Stimulated activated CD8-positive, alpha-beta memory T cell treated with anti-CD3 and anti-CD28 coated beads, Interleukin-4, amount 100 ng/mL, for 1 hour (primary cell): Measurements from ENCODE around the gene SPATS1.
"Not testable (repeated sequence)": the region's sequence is repeated elsewhere in the genome, so short reads cannot be mapped to it uniquely, and the experiment has no call there.

Source experiments
- DNase-seq, 2 donors: peaks; one replicate each; pipeline ENCODE4 v3.0.0-alpha.2; 2020; ENCODE audit warnings: low read depth in 2 of 2, low spot score in 1 of 2

Gene SPATS1

DNA sequence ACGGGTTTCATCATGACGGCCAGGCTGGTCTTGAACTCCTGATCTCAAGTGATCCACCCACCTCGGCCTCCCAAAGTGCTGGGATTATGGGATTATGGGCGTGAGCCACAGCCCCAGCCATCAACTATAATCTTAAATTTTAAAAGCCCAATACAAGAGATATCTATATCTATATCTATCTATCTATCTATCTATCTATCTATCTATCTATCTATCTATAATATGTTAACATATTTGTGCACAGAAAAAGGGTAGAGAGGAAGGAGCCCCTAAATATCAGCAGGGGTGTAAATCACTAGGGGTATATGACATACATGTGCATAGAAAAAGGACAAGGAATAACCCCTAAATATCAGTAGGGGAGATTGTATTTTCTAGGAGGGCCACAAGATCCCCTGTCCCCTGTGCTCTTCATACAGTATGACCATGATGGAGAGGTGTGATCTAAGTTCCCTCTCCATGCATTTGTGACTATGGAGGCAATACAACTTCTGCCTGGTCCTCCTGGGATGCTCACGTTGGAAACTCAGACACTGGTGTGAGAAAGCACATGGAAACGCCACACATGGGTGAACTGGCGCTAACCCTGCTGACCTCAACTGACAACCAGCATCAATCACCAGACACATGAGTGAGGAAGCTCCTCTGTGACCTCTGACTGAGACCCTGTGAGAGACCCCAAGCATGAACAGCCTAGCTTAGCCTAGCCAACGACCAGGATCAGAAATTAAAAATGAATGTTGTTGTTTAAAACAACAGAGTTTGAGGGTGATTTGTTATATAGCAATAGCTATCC lies 1.2 kb upstream of the SPATS1 start:
- no peak for DNase-seq

DNA sequence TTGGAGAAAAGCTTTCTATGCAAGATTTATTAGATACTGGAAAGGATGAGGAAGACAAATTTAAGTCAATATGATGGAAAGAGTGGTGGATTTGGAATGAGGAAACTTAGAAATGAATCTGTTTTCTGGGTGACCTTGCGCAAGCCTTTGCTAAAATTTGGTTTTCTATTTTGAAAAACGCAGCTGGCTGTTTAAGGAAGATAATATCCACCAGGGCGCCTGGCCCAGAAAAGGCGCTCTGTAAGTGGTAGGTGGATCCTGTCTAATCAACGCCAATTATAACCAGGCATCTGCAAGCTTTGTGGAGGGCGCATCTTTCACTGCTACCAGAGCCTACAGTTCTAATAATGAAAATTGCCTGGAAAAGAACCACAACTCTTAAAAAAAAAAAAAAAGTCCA lies 398 bp upstream of the SPATS1 start:
- no peak for DNase-seq

- not testable (repeated sequence) for DNase-seq
Measured at GRCh38 chr6:44346818-44347217, 4.4 kb downstream of the SPATS1 start.

GRCh38 chr6:44349904-44350649 lies 7.6 kb downstream of the SPATS1 start:
- DNase-seq: no peak

- DNase-seq: not testable (repeated sequence)
Measured at GRCh38 chr6:44350650-44350994, 8.2 kb downstream of the SPATS1 start.

- DNase-seq: no peak
Measured at GRCh38 chr6:44352259-44352658, 9.8 kb downstream of the SPATS1 start.

DNA sequence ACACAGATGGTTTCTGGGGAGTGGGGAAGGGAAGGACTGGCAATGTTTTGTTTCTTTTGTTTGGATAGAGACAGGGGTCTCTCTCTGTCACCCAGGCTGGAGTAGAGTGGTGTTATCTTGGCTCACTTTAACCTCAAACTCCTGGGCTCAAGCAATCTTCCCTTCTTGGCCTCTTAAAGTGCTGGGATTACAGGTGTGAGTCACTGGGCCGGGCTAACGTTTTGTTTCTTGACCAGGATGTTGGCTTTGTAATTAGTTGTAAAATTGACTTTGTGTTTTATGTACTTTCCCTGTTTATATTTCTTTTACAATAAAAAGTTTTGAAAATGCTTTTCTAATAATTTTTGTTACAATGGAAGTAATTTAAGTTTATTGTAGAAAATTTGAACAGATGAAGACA lies 10.9 kb downstream of the SPATS1 start:
- DNase-seq: no peak

DNA sequence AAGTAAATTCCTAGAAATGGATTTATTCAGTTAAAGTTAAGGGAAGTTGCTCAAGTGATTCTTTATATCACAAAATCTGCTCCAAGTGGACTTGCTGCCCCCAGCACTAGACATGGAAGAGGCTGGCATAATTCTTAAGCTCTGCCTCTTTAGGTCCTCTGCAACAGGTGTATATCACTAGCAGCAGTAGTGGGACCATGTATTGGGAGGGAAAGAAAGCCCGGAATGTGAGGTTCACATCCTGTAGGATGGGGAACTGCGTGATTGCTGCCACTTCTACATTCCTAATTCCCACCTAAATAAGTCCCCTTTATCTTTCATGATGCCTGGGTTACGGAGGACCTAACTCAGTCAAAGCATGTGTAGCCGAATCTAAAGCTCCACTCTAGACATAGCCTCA lies 13.2 kb downstream of the SPATS1 start:
- no peak for DNase-seq

DNA sequence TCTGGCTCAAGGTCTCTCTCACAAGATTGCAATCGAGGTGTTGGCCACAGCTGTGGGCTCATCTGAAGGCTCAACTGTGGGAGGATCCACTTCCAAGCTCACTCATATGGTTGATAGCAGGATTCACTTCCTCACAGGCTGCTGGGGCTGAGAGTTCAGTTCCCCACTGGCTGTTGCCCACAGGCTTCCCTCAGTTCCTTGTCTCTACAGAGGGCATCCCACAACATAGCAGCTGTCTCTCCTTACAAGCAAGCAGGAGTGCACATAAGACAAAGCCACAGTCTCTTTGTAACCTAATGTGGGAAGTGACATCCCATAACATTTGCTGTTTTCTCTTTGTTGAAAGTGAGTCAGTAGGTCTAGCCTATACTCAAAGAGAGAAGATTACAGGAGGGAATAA lies 14.0 kb downstream of the SPATS1 start:
- DNase-seq: no peak

DNA sequence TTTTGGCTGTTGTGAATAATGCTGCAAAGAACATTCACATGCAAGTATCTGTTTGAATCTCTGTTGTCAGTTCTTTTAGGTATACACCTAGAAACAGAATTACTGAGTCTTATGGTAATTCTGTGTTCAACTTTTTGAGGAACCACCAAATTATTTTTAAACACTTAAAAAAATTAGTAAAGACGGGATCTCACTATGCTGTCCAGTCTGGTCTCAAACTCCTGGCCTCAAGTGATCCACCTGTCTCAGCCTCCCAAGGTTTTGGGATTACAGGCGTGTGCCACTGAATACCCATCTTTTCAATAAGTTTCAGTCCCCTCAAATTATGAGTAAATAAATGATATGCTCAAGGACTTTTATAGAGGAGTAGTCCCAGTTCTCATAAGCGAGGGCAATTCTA lies 17.5 kb downstream of the SPATS1 start:
- no peak for DNase-seq

- DNase-seq: no peak
Measured at GRCh38 chr6:44361947-44362346, 19.5 kb downstream of the SPATS1 start.

GRCh38 chr6:44363377-44363926 lies 21.0 kb downstream of the SPATS1 start:
- no peak for DNase-seq

DNA sequence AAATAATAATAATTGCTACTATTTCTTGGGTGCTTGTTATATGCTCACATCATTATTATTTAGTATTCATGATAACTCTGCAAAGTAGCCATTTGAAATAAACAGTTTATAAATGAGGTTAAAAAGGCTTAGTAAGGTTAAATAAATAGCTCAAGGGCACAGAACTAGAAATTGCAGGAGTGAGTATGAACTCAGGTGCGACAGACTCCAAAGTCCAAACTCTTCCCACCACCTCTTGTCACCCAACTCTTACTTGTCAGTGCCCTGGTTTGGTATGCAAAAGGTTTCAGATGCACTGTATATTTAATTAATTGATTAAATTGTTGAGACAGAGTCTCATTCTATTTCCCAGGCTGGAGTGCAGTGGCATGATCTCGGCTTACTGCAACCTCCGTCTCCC lies 24.3 kb downstream of the SPATS1 start:
- no peak for DNase-seq

DNA sequence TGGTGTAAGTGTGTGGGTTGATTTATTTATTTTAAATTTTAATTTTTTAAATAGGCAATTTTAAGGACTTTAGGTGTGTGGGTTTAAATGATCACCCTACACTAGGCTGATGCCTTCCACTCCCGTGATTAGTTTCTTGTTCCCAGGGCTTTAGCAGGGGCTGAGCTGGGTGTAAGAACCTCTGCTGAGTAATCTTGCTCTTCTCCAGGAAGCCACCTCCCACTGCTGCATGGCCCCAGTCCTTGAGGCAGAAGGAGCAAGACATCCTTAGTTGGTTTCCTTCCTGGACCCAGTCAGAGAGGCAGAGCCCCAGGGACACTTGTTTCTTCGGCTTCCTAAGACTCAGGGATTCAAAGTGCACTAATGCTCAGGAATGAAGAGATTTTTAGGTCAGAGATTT lies 25.2 kb downstream of the SPATS1 start:
- DNase-seq: no peak

DNA sequence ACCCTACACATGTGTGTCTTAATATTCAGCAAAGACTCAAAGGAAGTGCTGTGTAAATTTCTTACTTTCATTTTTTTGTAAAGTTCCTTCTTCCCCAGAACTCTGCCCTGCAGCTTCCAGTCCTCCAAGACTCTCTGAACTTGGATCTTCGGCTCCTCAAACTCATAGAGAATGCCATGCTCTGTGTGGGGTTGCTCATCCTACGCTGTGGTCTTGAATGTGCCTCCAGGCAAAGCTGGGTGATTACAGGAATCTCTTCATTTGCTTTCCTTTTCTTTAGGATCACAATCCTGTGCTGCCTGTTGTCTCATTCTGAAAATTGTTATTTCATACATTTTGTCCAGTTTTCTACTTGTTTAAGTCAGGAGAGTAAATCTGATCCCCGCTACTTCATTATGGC lies 30.6 kb downstream of the SPATS1 start:
- no peak for DNase-seq

GRCh38 chr6:44373787-44374186 lies 31.3 kb downstream of the SPATS1 start:
- no peak for DNase-seq

DNA sequence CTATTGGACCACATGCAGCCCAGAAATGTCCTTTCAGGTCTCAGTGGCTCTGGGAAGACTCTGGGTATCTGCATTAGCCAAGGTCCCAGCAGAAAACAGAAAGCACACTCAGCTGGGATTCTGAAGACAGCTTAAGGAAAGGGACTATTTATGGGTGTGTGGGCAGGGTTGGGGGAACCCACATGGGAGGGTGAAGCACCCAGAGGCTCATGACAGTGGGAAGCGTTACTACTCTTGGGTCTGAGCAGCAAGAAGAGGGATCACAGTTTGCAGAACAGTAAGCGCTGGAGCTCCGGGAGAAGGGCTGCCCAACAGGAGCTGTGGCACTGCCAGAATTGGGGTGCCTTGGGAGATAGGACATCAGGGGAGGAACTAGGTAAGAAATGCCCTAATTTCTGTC lies 32.6 kb downstream of the SPATS1 start:
- no peak for DNase-seq

DNA sequence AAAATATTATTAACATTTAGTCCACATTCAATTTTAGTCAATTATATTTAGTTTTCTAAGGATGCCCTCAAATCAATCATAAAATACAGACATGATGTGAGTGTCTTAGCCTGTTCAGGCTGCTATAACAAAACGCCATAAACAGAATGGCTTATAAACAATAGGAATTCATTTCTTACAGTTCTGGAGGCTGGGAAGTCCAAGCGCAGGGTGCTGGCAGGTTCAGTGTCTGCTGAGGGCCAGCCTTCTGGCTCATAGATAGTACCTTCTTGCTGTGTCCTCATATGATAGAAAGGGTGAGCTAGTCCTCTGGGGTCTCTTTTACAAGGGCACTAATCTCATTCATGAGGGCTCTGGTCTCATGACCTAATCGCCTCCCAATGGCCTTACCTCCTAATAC lies 35.0 kb downstream of the SPATS1 start:
- DNase-seq: no peak

DNA sequence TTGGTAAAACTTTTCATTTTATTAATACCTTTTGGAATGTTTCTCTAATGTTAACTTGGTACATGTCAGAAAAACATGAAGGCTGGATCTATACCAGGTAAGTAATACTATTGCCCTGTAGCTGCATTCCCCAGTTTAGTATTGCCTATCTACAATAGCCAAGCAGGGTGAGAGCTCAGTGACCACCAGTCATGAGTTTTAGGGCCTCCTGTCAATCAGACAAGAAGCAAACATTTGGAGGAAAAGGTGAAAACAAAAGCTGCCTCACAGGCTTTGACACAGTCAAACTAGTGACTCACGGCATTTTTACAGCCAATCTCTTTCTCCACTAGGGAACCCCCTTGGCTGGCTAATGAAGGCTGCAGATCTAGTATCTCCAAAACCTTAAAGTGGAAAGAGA lies 35.5 kb downstream of the SPATS1 start:
- DNase-seq: no peak

DNA sequence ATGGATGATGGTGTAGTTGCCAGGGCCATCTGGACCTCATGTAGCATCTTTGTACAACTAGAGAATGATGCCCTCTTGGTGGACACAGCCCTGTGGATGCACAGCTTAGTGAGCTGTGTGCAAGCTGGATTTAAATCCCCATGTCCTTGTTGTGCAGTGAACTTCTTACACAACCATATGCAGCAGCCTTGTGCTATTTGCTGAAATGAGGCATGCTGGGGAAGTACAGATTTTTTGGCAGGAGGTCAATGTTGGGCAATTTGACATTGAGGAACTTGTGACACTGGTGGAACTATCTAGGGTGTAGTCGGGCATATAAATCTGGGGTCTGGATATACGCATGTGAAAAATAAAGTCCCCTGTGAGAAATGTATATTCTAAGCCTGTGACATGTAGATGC lies 39.3 kb downstream of the SPATS1 start:
- DNase-seq: no peak

DNA sequence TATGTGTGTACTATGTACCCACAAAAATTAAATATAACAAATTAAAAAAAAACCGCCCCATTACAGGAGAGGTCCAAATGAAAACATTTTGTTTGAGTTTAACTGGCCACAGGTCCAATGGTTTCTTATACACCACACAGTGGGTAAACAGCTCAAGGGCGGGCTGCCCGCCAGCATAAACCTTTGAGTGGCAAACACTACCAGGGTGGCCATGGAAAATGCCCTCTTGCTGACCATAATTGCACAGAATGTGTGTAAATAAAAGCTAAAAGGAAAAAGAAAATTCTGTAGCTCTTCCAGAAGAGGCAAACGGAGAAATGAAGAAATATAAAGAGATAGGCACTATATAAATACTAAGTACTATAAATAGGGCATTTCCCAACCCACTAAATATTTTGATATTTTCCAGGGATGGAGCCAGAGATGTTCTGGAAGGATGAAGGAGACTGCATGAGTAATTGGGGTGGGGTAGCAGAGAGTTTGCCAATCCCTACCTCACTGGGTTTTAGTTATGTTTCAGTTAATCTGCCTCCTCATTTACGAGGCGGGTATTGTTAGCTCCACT lies 44.0 kb downstream of the SPATS1 start:
- DNase-seq: no peak

- no peak for DNase-seq
Measured at GRCh38 chr6:44386929-44387345, 44.5 kb downstream of the SPATS1 start.
